ENCODE data around the gene CCDC181. TPM values are rescaled to one million over a fixed set of nuclear protein-coding genes. Genes with fewer than 3 reads are reported as not detected.

The CCDC181 gene
- 1.2 and 2.0 TPM in 2 replicates for total RNA-seq

GRCh38 chr1:169427081-169427641 is at the start of gene CCDC181:
Gene CCDC181 (minus strand): TSS chr1:169427474. CDS start chr1:169424927, 2,547 bp downstream.

GRCh38 chr1:169367686-169368405 is 59.4 kb downstream of the CCDC181 start, which contains the start of the genes BLZF1 and NME7:
Gene BLZF1 (plus strand): TSS chr1:169368195. CDS start chr1:169369523, 1,328 bp downstream.
Gene NME7 (minus strand): TSS chr1:169367797. CDS start chr1:169367710, 87 bp downstream.

Other genes starting within 250 kb of the CCDC181 start
- 31.2 and 44.3 TPM in 2 replicates for gene NME7, start 59.7 kb downstream of the CCDC181 start, total RNA-seq
- 40.5 and 44.6 TPM in 2 replicates for gene BLZF1, start 59.3 kb downstream of the CCDC181 start, total RNA-seq
- gene SLC19A2, start 58.5 kb upstream of the CCDC181 start, total RNA-seq = 8.3 and 11.4 TPM in 2 replicates
- not detected in 2 replicates for gene F5, start 159.0 kb upstream of the CCDC181 start, total RNA-seq
- gene SELP, start 202.7 kb upstream of the CCDC181 start, total RNA-seq = not detected in 2 replicates